H1 (cell line): ENCODE data around the gene TMPRSS13. TPM values are rescaled to one million over a fixed set of nuclear protein-coding genes. Genes with fewer than 3 reads are reported as not detected.

Experiments
- HDAC6 ChIP-seq: IDR thresholded peaks from one replicate; pipeline ENCODE4 v1.7.1; 2012; ENCODE audit warnings: low read depth, mild to moderate bottlenecking, inconsistent platforms, low read length, moderate library complexity
- JUN ChIP-seq: IDR thresholded peaks from 2 replicates; pipeline ENCODE4 v1.6.1; 2011; ENCODE audit warnings: low read depth, mild to moderate bottlenecking, improper control_type of control experiment, low read length
- TAF1 ChIP-seq: IDR thresholded peaks from 2 replicates; pipeline ENCODE4 v1.6.1; 2011; ENCODE audit warnings: mild to moderate bottlenecking, low read depth, low read length
- TBP ChIP-seq: IDR thresholded peaks from 2 replicates; pipeline ENCODE4 v1.6.1; 2011; ENCODE audit warnings: low read depth, low read length, improper control_type of control experiment
- ZNF274 ChIP-seq: IDR thresholded peaks from 2 replicates; pipeline ENCODE4 v1.7.0; 2012; ENCODE audit warnings: low read length, borderline replicate concordance; ENCODE audit errors: extremely low read depth
- polyA plus RNA-seq, 7 experiments: library from polyadenylated mRNA; depleted of rRNA in 3 of 7; stranded (reverse) in 5 of 7; unstranded in 2 of 7; fragments of >200 nt in 5 of 7; fragments of 200-250 nt in 2 of 7; gene quantifications; 1 replicate in 5 of 7; 2 replicates in 1 of 7; 4 replicates in 1 of 7; pipeline versions ENCODE4 v1.2.1 to v1.2.3, GENCODE V29; 2011 to 2013; ENCODE audit warnings: missing spikeins in 2 of 7, mixed read lengths in 2 of 7
- total RNA-seq: library from RNA; stranded (reverse); fragmentation: NEBNext Ultra II Directional; extraction: Animal tissue kit (Norgen Biotek cat#: 25700); gene quantifications from 2 replicates; pipeline ENCODE4 v1.2.1, GENCODE V29; 2021
- TF ChIP-seq, protein P1 (sequence below): IDR thresholded peaks from 2 replicates; pipeline ENCODE4 v1.6.1; 2011; ENCODE audit warnings: low read length, improper control_type of control experiment

Gene TMPRSS13
- total and polyA plus RNA-seq, 2 of the 8 experiments (the other 6 are each of a cell fraction or from before 2014, with no cell fraction given) = 0.61 to 0.79 TPM

DNA sequence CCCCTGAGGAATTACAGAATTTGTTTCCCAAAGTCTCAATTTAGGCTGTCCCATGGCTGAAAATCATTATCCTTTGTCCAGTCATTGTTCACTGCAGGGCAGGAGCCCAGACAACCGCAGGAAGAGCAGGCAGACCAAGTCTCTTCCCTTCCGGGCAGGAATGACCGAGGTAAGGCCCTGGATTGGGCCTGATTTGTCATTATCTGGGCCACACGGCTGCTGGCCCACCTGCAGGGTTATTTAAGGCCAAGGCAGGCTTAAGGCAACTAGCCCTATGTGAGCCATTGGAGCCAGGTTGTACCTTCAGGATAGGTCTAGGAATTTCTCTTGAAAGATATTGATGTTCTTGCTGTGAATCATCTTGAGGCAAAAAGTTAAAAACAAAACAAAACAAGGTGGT is 47.2 kb upstream of the TMPRSS13 start (continued):
- TF ChIP-seq, protein P1, sequence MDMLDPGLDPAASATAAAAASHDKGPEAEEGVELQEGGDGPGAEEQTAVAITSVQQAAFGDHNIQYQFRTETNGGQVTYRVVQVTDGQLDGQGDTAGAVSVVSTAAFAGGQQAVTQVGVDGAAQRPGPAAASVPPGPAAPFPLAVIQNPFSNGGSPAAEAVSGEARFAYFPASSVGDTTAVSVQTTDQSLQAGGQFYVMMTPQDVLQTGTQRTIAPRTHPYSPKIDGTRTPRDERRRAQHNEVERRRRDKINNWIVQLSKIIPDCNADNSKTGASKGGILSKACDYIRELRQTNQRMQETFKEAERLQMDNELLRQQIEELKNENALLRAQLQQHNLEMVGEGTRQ = no peak
- no peak for TF ChIP-seq TAF1
- TF ChIP-seq TBP = no peak
- TF ChIP-seq HDAC6 = no peak
- no peak for TF ChIP-seq ZNF274
- TF ChIP-seq JUN = no peak
- TF ChIP-seq, all 59 proteins: peak for 0
